ENCODE data around the gene RAD50.
"Not testable (repeated sequence)": the region's sequence is repeated elsewhere in the genome, so short reads cannot be mapped to it uniquely, and the experiment has no call there.

The RAD50 gene

DNA sequence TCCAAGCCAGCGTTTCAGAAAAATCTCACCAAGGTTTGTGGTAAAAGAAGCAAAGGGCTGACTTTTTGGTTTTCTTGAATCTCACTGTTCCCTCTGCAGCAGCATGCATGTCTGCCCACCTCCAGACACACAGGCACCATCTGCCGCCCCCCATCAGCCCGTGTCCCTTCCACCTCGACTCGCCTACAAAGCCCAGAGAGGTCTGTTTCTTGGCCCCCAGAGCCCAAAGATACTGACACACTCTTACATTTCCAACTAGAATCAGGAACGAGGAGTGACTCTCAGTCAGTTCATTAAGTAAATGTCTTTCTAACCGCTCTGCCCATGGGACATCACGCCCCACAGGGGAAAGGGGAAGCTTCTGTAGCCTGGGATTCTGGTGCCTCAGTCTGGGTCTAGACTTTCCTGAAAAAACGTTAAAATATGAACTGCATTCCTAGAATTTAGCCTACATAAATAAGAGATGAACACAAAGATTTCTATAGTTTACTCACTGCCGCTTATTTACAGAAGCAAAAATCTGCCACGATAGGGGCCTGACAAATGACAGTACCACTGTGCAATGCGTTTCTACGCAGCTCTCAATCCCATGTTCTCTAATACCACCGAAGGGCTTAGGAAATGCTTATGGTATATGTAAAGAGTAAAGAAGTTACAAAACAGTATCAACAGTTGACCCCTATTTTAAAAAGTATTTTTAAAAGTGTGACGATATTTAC, 121.1 kb downstream of the RAD50 start:
- no peak for DNase-seq

DNA sequence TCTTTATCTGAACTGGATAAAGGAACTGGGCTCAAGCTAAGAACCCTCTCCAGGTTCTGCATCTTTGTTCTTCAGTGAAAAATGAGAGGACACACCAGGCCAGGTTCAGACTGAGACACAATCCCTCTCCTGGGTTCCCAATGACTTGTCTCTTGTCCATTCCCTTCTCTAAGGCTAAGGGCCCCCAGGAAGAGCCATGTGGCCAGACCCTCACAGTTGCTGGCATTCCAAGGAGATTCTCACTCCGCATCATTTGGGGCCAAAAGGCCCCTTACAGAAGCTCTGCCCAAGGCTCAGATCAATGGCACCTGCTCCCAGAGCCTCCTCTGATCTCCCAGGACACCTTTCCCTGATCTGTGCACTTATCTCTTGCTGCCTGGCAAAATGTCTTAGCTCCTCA, 122.0 kb downstream of the RAD50 start:
- DNase-seq = no peak

- no peak for DNase-seq
Measured at GRCh38 chr5:132679166-132679565, 122.4 kb downstream of the RAD50 start.

GRCh38 chr5:132679717-132680380, 123.1 kb downstream of the RAD50 start:
- DNase-seq = no peak

DNA sequence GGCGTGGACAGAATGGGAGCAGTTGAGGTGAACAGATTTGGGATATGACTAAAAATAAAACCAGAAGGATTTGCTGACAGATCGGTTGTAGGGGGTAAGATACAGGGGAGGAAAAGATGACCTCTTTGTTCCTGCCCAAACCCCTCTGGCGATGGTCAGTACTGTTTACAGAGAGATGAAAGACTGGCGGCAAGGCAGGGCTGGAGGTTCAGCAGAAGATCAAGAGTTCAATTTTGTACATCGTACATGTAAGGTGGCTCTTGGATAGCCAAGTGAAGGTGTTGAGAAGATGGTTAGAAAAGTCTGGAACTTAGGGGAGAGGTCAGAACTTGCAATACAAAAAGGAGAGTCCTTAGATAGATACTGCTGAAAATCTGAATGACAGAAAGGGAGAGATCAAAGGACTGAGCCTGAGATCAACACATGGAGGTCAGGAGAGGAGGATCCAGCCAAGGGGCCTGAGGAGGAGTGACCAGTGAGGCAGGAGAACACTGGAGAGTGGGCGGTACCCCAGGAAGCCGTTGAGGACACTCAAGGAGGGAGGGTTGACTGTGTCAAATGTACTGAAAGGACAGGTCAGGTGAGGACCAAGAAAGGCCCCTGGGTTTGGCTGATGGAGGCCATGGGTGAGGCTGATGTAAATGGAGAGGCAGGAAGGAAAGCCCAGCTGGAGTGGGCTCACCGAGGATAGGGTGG, 124.2 kb downstream of the RAD50 start:
- no peak for DNase-seq

GRCh38 chr5:132681476-132681831, 124.7 kb downstream of the RAD50 start:
- DNase-seq = no peak

DNA sequence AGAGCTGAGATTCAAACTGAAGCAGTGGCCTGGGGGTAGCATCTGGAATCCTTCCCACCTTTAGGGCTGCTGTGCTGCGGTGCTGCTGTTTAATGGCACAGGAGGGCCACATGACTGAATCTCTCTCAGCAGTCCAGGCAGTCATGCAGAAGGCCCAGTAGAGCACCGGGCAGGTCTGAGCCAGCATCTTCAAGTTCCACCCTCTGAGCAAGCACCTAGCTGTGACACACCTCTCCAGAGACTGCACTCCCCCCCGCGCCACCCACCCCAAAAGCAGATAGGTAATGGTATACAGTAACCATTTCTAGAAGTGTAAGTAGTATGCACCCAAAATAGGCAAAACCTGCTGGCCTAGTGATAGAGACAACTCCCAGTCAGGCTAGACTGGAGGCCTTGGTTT, 125.2 kb downstream of the RAD50 start:
- DNase-seq = no peak

DNA sequence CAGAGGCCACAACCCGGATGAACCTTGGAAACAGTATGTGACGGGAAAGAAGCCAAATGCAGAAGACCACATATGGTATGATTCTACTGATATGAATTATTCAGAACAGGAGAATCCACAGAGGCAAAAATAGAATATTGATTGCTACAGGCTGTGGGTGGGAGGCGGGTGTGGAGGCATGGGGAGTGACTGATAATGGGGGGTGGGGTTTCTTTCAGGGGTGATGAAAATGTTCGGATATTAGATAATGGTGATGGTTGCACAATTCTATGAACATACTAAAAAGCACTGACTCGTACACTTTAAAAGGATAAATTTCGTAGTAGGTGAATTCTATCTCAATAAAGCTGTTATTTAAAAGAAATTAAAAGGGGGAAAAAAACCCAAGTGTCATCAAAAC, 127.7 kb downstream of the RAD50 start:
- no peak for DNase-seq

GRCh38 chr5:132684922-132685720, 128.3 kb downstream of the RAD50 start:
- DNase-seq = no peak

DNA sequence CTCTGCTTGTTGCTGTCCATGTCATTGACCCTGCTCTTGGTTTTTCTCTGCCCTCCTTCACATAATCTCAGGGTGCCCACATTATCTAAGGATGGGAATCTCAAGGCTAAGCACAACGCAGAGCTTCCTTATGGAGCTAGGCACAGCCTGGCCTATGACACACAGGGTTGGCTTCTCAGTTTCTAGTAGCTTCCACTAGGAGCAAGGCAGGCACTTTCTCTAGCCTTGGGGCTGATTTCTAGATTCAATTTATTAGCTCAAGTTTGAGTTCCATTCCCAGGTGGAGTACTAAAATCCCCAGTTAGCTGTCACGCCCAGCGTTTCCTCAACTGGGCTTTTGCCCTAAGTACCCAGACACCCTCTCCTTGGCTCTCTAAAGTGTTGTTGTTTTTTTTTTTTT, 129.4 kb downstream of the RAD50 start:
- DNase-seq = no peak

GRCh38 chr5:132687995-132688394, 131.2 kb downstream of the RAD50 start:
- no peak for DNase-seq

GRCh38 chr5:132688536-132689339, 132.0 kb downstream of the RAD50 start:
- DNase-seq = no peak

DNA sequence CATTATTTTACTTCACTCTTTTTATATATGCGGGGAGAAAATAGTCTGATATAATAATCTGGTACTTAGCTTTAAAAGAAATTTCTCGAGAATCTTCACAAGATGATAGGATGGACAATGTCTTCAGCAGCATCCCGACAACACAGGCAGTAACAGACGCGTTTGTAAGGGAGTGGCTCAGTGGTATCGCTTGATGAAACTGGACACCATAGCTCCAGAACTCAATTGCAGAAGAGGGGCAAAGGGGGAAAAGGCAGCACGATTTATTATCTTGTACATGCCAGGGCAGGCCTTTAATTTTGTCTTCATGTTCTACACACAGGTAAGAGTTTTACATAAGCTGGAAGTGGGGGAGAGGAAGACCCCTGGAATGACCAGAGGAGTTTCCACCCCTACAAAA, 132.7 kb downstream of the RAD50 start:
- no peak for DNase-seq

- DNase-seq = no peak
Measured at GRCh38 chr5:132690156-132690555, 133.4 kb downstream of the RAD50 start.

GRCh38 chr5:132691755-132692631, 135.2 kb downstream of the RAD50 start:
- not testable (repeated sequence) for DNase-seq

DNA sequence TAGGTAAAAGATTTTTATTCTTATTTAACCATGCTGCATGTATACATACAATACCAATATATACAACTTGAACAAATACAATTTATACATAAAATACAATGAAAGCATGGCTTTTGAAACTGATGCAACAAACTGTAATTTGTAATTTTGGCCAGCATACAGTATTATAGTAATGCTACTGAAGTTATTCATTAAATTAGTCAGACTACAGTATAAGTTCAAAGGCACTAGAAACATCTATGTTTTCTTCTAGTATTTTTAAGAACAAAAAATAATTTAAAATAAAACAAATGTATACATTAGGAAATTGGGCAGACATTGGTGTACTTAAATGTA, 135.8 kb downstream of the RAD50 start:
- DNase-seq = no peak
